GM11168 (cell line): Measurements from ENCODE around the gene TRPC4AP.
"Not testable (repeated sequence)": the region's sequence is repeated elsewhere in the genome, so short reads cannot be mapped to it uniquely, and the experiment has no call there.

Source experiments
- in situ Hi-C: fragments of 300-500 bp; cut with MboI; formaldehyde crosslinking; loops from one replicate; pipeline ENCODE4 v1.12.0; 2022; ENCODE audit warnings: low sequenced_read_pairs; ENCODE audit not compliant: unreplicated experiment

Gene TRPC4AP

GRCh38 chr20:35092524-35093266 is at the start of gene TRPC4AP:
Gene TRPC4AP (minus strand): TSS chr20:35092807. CDS start chr20:35092781, 26 bp downstream.
- in situ Hi-C loops = loop anchor here (10.0 kb wide), 1 partner anchor 122 kb away; no protein-coding TSS in a partner anchor

- in situ Hi-C loops = no loop called here
Measured at GRCh38 chr20:35135867-35136586, 43.4 kb upstream of the TRPC4AP start.

- in situ Hi-C loops = no loop called here
Measured at GRCh38 chr20:35134880-35135279, 42.3 kb upstream of the TRPC4AP start.

GRCh38 chr20:35134472-35134871 is 41.9 kb upstream of the TRPC4AP start:
- in situ Hi-C loops = no loop called here

GRCh38 chr20:35133735-35134134 is 41.1 kb upstream of the TRPC4AP start:
- in situ Hi-C loops = no loop called here

- in situ Hi-C loops = no loop called here
Measured at GRCh38 chr20:35133031-35133430, 40.4 kb upstream of the TRPC4AP start.

- in situ Hi-C loops = no loop called here
Measured at GRCh38 chr20:35131934-35132333, 39.3 kb upstream of the TRPC4AP start.

GRCh38 chr20:35129647-35130069 is 37.1 kb upstream of the TRPC4AP start:
- in situ Hi-C loops = no loop called here

GRCh38 chr20:35125753-35126152 is 33.1 kb upstream of the TRPC4AP start:
- in situ Hi-C loops = no loop called here

- in situ Hi-C loops = no loop called here
Measured at GRCh38 chr20:35122756-35123405, 30.3 kb upstream of the TRPC4AP start.

- in situ Hi-C loops = no loop called here
Measured at GRCh38 chr20:35121186-35121585, 28.6 kb upstream of the TRPC4AP start.

GRCh38 chr20:35120012-35120701 is 27.6 kb upstream of the TRPC4AP start:
- in situ Hi-C loops = no loop called here

GRCh38 chr20:35117629-35118028 is 25.0 kb upstream of the TRPC4AP start:
- in situ Hi-C loops = no loop called here

- in situ Hi-C loops = no loop called here
Measured at GRCh38 chr20:35117196-35117595, 24.6 kb upstream of the TRPC4AP start.

GRCh38 chr20:35116258-35116657 is 23.7 kb upstream of the TRPC4AP start:
- in situ Hi-C loops = no loop called here

- in situ Hi-C loops = no loop called here
Measured at GRCh38 chr20:35115606-35116005, 23.0 kb upstream of the TRPC4AP start.

- in situ Hi-C loops = not testable (repeated sequence)
Measured at GRCh38 chr20:35112276-35112675, 19.7 kb upstream of the TRPC4AP start.

- in situ Hi-C loops = no loop called here
Measured at GRCh38 chr20:35111141-35111888, 18.7 kb upstream of the TRPC4AP start.

- in situ Hi-C loops = no loop called here
Measured at GRCh38 chr20:35108921-35109320, 16.3 kb upstream of the TRPC4AP start.
